Body of pancreas (tissue), 4 donors: ENCODE results near the gene CLCNKB. TPM values are rescaled to one million over a fixed set of nuclear protein-coding genes. Genes with fewer than 3 reads are reported as not detected.
A peak's percentile ranks its signal among the peaks of the same experiment; 100 is the strongest.

Experiments
- ATAC-seq: fragments of 150-250 bp; one replicate; pipeline ENCODE4 v1.9.1; 2016
- DNase-seq, 4 donors: peaks; one replicate each; pipeline ENCODE4 v3.0.0-alpha.2; 2019
- H3K27ac ChIP-seq, 4 donors: fragments of 200-600 bp; sonication (generic); 1 replicate in 3 of 4; 2 replicates in 1 of 4; pipeline versions ENCODE4 v1.5.1 to v1.6.1; 2016 to 2019; ENCODE audit warnings: mild to moderate bottlenecking in 1 of 4, mixed read lengths in 1 of 4, moderate library complexity in 1 of 4
- H3K27me3 ChIP-seq, 2 donors: fragments of 200-600 bp; sonication (generic); one replicate each; pipeline ENCODE4 v1.6.0; 2016; ENCODE audit warnings: mild to moderate bottlenecking in 1 of 2
- H3K36me3 ChIP-seq, 2 donors: fragments of 200-600 bp; sonication (generic); replicated peaks in 1 of 2; 2 replicates each; pipeline ENCODE4 v1.5.1; 2016; ENCODE audit warnings: low read depth in 2 of 2; ENCODE audit not compliant: insufficient read depth in 1 of 2
- H3K4me1 ChIP-seq: fragments of 200-600 bp; sonication (generic); one replicate; pipeline ENCODE4 v1.6.0; 2016
- H3K4me3 ChIP-seq, 2 donors: fragments of 200-600 bp; sonication (generic); 1 replicate in 1 of 2; 2 replicates in 1 of 2; pipeline ENCODE4 v1.5.1; 2016 to 2019
- H3K9me3 ChIP-seq, 3 donors: fragments of 200-600 bp; sonication (generic); 1 replicate in 2 of 3; 2 replicates in 1 of 3; pipeline ENCODE4 v1.5.1; 2016
- POLR2A ChIP-seq, 3 donors: fragments of 450-650 bp; IDR thresholded peaks; one replicate each; pipeline ENCODE4 v1.6.1; 2016; ENCODE audit warnings: antibody characterized with exemption in 3 of 3, mild to moderate bottlenecking in 2 of 3
- WGBS, 2 donors: methylation state at CpG; one replicate each; pipeline ENCODE4 v1.1.5; 2017; 5-methylcytosine and 5-hydroxymethylcytosine counted together
- intact Hi-C: fragments of 100-400 bp; cut with DNase I; formaldehyde crosslinking; loops from one replicate; pipeline ENCODE4 v1.15.1; 2023
- total RNA-seq, 2 donors: library from RNA; depleted of rRNA; stranded (reverse); fragments of >200 nt; gene quantifications; one replicate each; pipeline ENCODE4 v1.1.0, GENCODE V29; 2016
- TF ChIP-seq, protein P1 (sequence below), 7 experiments: fragments of 450-650 bp in 4 of 7; fragments of 200-600 bp in 3 of 7; sonication (generic) in 3 of 7; IDR thresholded peaks; one replicate each; pipeline ENCODE4 v1.5.1; 2016 to 2019; ENCODE audit warnings: antibody characterized with exemption in 7 of 7

CLCNKB gene
- total RNA-seq, 2 donors from 2014 or later = 1.3 TPM; not detected in 1

DNA sequence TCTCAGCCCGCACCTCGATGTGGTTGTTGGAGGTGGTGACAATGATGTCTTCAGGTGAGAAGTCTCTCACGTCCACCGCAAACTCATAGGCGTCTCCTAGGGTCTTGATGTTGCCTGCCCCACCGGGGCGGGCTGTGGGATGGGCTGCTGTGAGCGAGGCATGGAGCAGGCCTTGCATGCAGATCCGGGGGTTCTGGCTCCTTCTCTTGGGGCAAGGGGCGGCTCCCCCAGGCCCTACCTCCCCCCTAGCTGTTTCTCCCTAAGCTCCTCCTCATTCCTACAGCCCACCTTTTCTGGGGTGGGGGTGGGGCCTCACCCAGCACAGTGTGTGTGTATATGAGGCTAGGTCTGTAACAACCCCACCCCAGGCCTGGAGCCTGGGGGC is 26.5 kb upstream of the CLCNKB start:
- H3K4me3 ChIP-seq = no peak overlapping the region
- peak overlapping the region in 3 of 4 donors; percentile 3 to 66 (median 65) for H3K27ac ChIP-seq
- no peak for TF ChIP-seq POLR2A (IDR thresholded peaks at IDR 0.05)
- TF ChIP-seq, protein P1, sequence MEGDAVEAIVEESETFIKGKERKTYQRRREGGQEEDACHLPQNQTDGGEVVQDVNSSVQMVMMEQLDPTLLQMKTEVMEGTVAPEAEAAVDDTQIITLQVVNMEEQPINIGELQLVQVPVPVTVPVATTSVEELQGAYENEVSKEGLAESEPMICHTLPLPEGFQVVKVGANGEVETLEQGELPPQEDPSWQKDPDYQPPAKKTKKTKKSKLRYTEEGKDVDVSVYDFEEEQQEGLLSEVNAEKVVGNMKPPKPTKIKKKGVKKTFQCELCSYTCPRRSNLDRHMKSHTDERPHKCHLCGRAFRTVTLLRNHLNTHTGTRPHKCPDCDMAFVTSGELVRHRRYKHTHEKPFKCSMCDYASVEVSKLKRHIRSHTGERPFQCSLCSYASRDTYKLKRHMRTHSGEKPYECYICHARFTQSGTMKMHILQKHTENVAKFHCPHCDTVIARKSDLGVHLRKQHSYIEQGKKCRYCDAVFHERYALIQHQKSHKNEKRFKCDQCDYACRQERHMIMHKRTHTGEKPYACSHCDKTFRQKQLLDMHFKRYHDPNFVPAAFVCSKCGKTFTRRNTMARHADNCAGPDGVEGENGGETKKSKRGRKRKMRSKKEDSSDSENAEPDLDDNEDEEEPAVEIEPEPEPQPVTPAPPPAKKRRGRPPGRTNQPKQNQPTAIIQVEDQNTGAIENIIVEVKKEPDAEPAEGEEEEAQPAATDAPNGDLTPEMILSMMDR (IDR thresholded peaks at IDR 0.05) = no peak
- 80 to 83% methylated on average over 7 to 10 of the region's 10 CpGs for WGBS, 2 donors
- H3K9me3 ChIP-seq = no peaks in the 10 kb centered on the region
- peaks cover 66% of the 10 kb centered on the region for H3K4me1 ChIP-seq
- H3K27me3 ChIP-seq = no peaks in the 10 kb centered on the region
- intact Hi-C loops = no loop called here
- ATAC-seq = no peak
- no peaks in the 10 kb centered on the region for H3K36me3 ChIP-seq
- DNase-seq = no peak

DNA sequence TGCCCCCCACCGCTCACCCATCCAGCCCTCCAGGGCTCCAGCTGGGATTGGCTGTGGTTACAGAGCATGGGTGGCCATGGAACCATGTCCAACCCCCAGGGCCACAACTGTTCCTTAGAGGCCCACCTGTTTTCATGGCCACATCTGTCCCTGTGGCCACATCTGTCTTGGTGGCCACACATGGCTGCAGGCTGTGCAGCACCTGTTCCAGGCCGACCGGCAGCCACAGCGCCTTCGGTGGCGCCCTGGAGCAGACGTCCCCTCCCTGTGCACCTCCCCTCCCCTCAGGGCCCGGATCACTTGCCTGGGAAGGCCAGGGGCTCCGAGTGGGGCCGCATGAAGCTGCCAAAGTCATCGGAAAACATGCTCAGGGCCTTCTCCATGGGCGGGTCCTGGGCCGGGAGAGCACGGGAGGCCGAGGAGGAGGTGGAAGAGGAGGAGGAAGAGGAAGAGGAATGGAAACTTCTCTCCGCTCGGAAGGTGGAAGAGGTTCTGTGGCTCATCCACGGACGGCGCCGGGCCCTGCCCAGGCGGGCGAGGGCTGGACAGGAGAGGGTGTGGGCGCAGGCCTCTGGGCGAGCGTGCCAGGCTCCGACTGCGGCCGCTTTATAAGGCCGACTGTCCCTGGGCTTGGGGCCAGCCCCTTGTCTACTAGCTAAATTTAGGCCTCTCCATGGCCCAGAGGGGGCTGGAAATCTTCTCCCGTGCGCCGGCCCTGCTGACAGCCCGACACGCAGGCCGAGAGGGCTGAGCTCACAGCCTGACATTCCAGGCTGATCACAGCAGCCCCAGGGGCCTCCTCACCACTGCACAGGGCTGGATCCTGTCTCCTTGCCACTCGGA is 25.9 kb upstream of the CLCNKB start, which contains the start of gene HSPB7:
TSS of gene HSPB7 (minus strand) at position 583 of the 843 bp plus-strand sequence. CDS start at position 503, 80 bp downstream.
- intact Hi-C loops = no loop called here
- ATAC-seq = peak; percentile 27
- Histone ChIP-seq H3K4me3 (no peak within 1 kb of the TSS), H3K36me3 (no peaks in the 10 kb centered on the region), H3K9me3 (no peaks in the 10 kb centered on the region), H3K27me3 (no peaks in the 10 kb centered on the region), H3K4me1 (peaks cover 63% of the 10 kb centered on the region), H3K27ac (peak within 1 kb of the TSS; percentile 3 to 66 (median 58))
- 62 to 66% methylated on average over 21 to 36 of the region's 37 CpGs for WGBS, 2 donors
- peak; percentile 37 to 63 (median 54) for DNase-seq
- no peak for TF ChIP-seq POLR2A (IDR thresholded peaks at IDR 0.05)
- TF ChIP-seq, protein P1 (IDR thresholded peaks at IDR 0.05) = no peak

DNA sequence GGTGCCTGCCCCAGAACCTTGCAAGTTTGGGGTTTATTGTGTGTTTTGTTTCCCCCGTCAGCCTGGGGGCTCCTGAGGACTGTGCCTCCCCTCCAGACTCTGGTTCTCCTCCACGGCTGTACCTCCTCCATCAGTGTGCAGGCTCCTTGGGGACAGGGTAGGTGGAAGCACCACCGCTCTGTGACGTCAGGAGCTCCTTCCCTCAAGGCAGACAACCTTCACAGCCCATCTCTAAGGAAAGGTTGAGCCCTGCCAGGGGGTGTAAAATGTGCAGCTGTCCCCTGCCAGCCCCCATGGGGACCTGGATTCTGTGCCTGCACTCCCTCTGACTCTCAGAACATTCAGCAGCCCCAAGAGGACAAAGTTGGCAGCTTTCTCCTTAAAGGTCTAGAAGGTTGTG is 25.3 kb upstream of the CLCNKB start:
- 0 to 55% methylated on average over 1 to 4 of the region's 4 CpGs for WGBS, 2 donors
- Histone ChIP-seq H3K4me3 (no peak overlapping the region), H3K36me3 (no peaks in the 10 kb centered on the region), H3K27me3 (no peaks in the 10 kb centered on the region), H3K9me3 (no peaks in the 10 kb centered on the region), H3K27ac (peak overlapping the region in 3 of 4 donors; percentile 51 to 66 (median 65)), H3K4me1 (peaks cover 57% of the 10 kb centered on the region)
- DNase-seq (no peak), ATAC-seq (no peak)
- intact Hi-C loops = no loop called here
- no peak for TF ChIP-seq POLR2A (IDR thresholded peaks at IDR 0.05)
- TF ChIP-seq, protein P1 (IDR thresholded peaks at IDR 0.05) = no peak

DNA sequence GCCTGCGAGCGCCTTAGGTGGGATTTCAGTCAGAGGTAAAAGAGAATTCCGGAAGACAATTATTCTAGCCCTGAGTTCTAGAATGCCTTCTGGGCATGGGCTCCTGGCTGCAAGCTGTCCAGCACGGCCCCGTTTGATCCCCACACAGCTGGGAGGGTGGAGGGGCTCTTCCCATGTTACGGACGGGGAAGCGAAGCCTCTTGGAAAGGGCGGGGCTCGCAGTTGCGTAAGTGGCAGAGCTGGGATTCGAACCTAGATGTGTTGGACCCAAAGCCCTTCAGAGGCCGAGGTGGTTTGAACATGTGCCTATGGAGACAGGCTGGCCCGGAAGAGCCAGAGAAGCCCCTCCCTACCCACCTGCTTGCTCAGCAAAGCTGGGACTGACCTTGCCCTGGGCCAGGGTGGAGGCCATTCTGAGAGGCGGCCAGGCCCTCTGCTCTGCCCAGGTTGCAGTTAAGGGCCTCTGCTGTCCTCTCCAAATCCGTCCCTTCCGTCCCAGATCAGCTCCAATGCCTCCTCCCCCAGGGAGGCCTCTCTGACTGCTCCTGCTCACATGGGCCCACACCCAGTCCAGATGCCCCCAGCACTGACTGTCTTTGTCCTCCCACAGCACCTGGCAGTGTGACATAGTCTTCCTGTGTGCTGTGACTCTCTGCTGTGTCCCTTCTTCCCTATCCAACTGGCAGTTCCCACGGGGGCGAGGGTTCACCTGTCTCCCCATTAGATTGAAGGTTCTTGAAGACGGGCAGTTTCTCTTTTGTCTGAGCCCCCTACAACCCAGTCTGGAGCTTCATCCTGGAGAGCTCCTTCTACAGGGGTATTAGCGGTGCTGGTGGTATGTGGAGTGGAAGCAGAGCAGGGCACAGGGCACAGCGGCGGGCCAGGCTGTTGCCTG is 24.6 kb upstream of the CLCNKB start:
- WGBS, 2 donors = 81% methylated on average over 12 to 23 of the region's 23 CpGs
- Histone ChIP-seq H3K9me3 (no peaks in the 10 kb centered on the region), H3K4me1 (peaks cover 50% of the 10 kb centered on the region), H3K4me3 (no peak overlapping the region), H3K36me3 (no peaks in the 10 kb centered on the region), H3K27ac (peak overlapping the region in 2 of 4 donors; percentile 65 to 66), H3K27me3 (no peaks in the 10 kb centered on the region)
- DNase-seq (no peak), ATAC-seq (no peak)
- TF ChIP-seq, protein P1 (IDR thresholded peaks at IDR 0.05) = no peak
- no peak for TF ChIP-seq POLR2A (IDR thresholded peaks at IDR 0.05)
- intact Hi-C loops = no loop called here
